ENCODE data around the gene NEGR1. TPM values are rescaled to one million over a fixed set of nuclear protein-coding genes. Genes with fewer than 3 reads are reported as not detected.

Gene NEGR1
- total RNA-seq, 1 experiment from 2014 or later: 1.2 TPM

GRCh38 chr1:71393301-71393700 is 889.0 kb downstream of the NEGR1 start:
- Histone ChIP-seq H3K4me1 (no peaks in the 10 kb centered on the region), H3K27me3 (no peaks in the 10 kb centered on the region), H3K9me3 (replicated peaks) (no peaks in the 10 kb centered on the region), H3K27ac (no peak overlapping the region), H3K36me3 (no peaks in the 10 kb centered on the region), H3K4me3 (no peak overlapping the region)
- DNase-seq: no peak

GRCh38 chr1:71390518-71390917 is 891.8 kb downstream of the NEGR1 start:
- H3K4me3 ChIP-seq: no peak overlapping the region
- H3K9me3 ChIP-seq (replicated peaks): no peaks in the 10 kb centered on the region
- H3K27ac ChIP-seq: no peak overlapping the region
- H3K27me3 ChIP-seq: no peaks in the 10 kb centered on the region
- DNase-seq: no peak
- no peaks in the 10 kb centered on the region for H3K4me1 ChIP-seq
- no peaks in the 10 kb centered on the region for H3K36me3 ChIP-seq

- DNase-seq: no peak
- no peak overlapping the region for H3K27ac ChIP-seq
Measured at GRCh38 chr1:71377886-71378285, 904.5 kb downstream of the NEGR1 start.

GRCh38 chr1:71372496-71372895 is 909.8 kb downstream of the NEGR1 start:
- Histone ChIP-seq H3K27ac (no peak overlapping the region), H3K9me3 (replicated peaks) (no peaks in the 10 kb centered on the region), H3K4me3 (no peak overlapping the region), H3K4me1 (no peaks in the 10 kb centered on the region), H3K27me3 (no peaks in the 10 kb centered on the region), H3K36me3 (no peaks in the 10 kb centered on the region)
- DNase-seq: no peak

More at GRCh38 chr1:71377886-71378285, 904.5 kb downstream of the NEGR1 start:
- H3K4me3 ChIP-seq: no peak overlapping the region
- H3K4me1 ChIP-seq: no peaks in the 10 kb centered on the region
- H3K36me3 ChIP-seq: no peaks in the 10 kb centered on the region
- H3K27me3 ChIP-seq: no peaks in the 10 kb centered on the region
- H3K9me3 ChIP-seq (replicated peaks): no peaks in the 10 kb centered on the region

GRCh38 chr1:71371581-71371980 is 910.8 kb downstream of the NEGR1 start:
- Histone ChIP-seq H3K4me1 (no peaks in the 10 kb centered on the region), H3K27ac (no peak overlapping the region), H3K9me3 (replicated peaks) (no peaks in the 10 kb centered on the region), H3K4me3 (no peak overlapping the region), H3K27me3 (no peaks in the 10 kb centered on the region), H3K36me3 (no peaks in the 10 kb centered on the region)
- DNase-seq: no peak

- Histone ChIP-seq H3K27ac (no peak overlapping the region), H3K4me1 (no peaks in the 10 kb centered on the region), H3K36me3 (no peaks in the 10 kb centered on the region), H3K4me3 (no peak overlapping the region), H3K27me3 (no peaks in the 10 kb centered on the region), H3K9me3 (replicated peaks) (no peaks in the 10 kb centered on the region)
- no peak for DNase-seq
Measured at GRCh38 chr1:71364236-71364635, 918.1 kb downstream of the NEGR1 start.

- Histone ChIP-seq H3K4me1 (no peaks in the 10 kb centered on the region), H3K4me3 (no peak overlapping the region), H3K27ac (no peak overlapping the region), H3K27me3 (no peaks in the 10 kb centered on the region), H3K9me3 (replicated peaks) (no peaks in the 10 kb centered on the region), H3K36me3 (no peaks in the 10 kb centered on the region)
- DNase-seq: no peak
Measured at GRCh38 chr1:71362691-71363090, 919.6 kb downstream of the NEGR1 start.

- H3K4me1 ChIP-seq: no peaks in the 10 kb centered on the region
- H3K4me3 ChIP-seq: no peak overlapping the region
- no peaks in the 10 kb centered on the region for H3K9me3 ChIP-seq (replicated peaks)
- no peaks in the 10 kb centered on the region for H3K27me3 ChIP-seq
- DNase-seq: no peak
- H3K36me3 ChIP-seq: no peaks in the 10 kb centered on the region
- H3K27ac ChIP-seq: no peak overlapping the region
Measured at GRCh38 chr1:71362076-71362475, 920.3 kb downstream of the NEGR1 start.

- Histone ChIP-seq H3K4me3 (no peak overlapping the region), H3K4me1 (no peaks in the 10 kb centered on the region), H3K36me3 (no peaks in the 10 kb centered on the region)
Measured at GRCh38 chr1:71357708-71358107, 924.6 kb downstream of the NEGR1 start.

GRCh38 chr1:71351438-71351837 is 930.9 kb downstream of the NEGR1 start:
- Histone ChIP-seq H3K9me3 (replicated peaks) (no peaks in the 10 kb centered on the region), H3K36me3 (no peaks in the 10 kb centered on the region), H3K4me1 (no peaks in the 10 kb centered on the region), H3K4me3 (no peak overlapping the region), H3K27me3 (no peaks in the 10 kb centered on the region), H3K27ac (no peak overlapping the region)
- DNase-seq: no peak

More at GRCh38 chr1:71357708-71358107, 924.6 kb downstream of the NEGR1 start:
- Histone ChIP-seq H3K27me3 (no peaks in the 10 kb centered on the region), H3K9me3 (replicated peaks) (no peaks in the 10 kb centered on the region), H3K27ac (no peak overlapping the region)
- no peak for DNase-seq

- H3K27ac ChIP-seq: no peak overlapping the region
- H3K27me3 ChIP-seq: no peaks in the 10 kb centered on the region
- H3K36me3 ChIP-seq: no peaks in the 10 kb centered on the region
- H3K4me1 ChIP-seq: no peaks in the 10 kb centered on the region
- H3K4me3 ChIP-seq: no peak overlapping the region
- H3K9me3 ChIP-seq (replicated peaks): no peaks in the 10 kb centered on the region
- no peak for DNase-seq
Measured at GRCh38 chr1:71350805-71351204, 931.5 kb downstream of the NEGR1 start.

GRCh38 chr1:71350330-71350729 is 932.0 kb downstream of the NEGR1 start:
- Histone ChIP-seq H3K36me3 (no peaks in the 10 kb centered on the region), H3K27ac (no peak overlapping the region), H3K9me3 (replicated peaks) (no peaks in the 10 kb centered on the region), H3K4me3 (no peak overlapping the region), H3K27me3 (no peaks in the 10 kb centered on the region), H3K4me1 (no peaks in the 10 kb centered on the region)
- no peak for DNase-seq
